ENCODE results near the gene CISH.

CISH gene

GRCh38 chr3:50563867-50564266 is 47.7 kb downstream of the CISH start:
- Histone ChIP-seq H3K27me3 (ENCODE audit: control insufficient read depth in 1 of 2, insufficient read depth in 2 of 2, low read length in 2 of 2) (no peaks in the 10 kb centered on the region), H3K9me3 (ENCODE audit: low read length) (no peaks in the 10 kb centered on the region), H3K9ac (ENCODE audit: low read length) (no peak overlapping the region), H3K27ac (ENCODE audit: low read depth, low read length) (no peak overlapping the region), H3K36me3 (ENCODE audit: insufficient read depth, low read length) (no peaks in the 10 kb centered on the region), H3K4me1 (ENCODE audit: insufficient read depth, low read length) (peaks cover 20% of the 10 kb centered on the region), H3K4me3 (ENCODE audit: low read depth in 1 of 2, low read length in 2 of 2) (no peak overlapping the region)

GRCh38 chr3:50562861-50563260 is 48.7 kb downstream of the CISH start:
- Histone ChIP-seq H3K9me3 (ENCODE audit: low read length) (no peaks in the 10 kb centered on the region), H3K9ac (ENCODE audit: low read length) (no peak overlapping the region), H3K36me3 (ENCODE audit: insufficient read depth, low read length) (no peaks in the 10 kb centered on the region), H3K27me3 (ENCODE audit: control insufficient read depth in 1 of 2, insufficient read depth in 2 of 2, low read length in 2 of 2) (no peaks in the 10 kb centered on the region), H3K27ac (ENCODE audit: low read depth, low read length) (no peak overlapping the region), H3K4me1 (ENCODE audit: insufficient read depth, low read length) (peaks cover 14% of the 10 kb centered on the region), H3K4me3 (ENCODE audit: low read depth in 1 of 2, low read length in 2 of 2) (no peak overlapping the region)

GRCh38 chr3:50559702-50560101 is 51.9 kb downstream of the CISH start:
- Histone ChIP-seq H3K27ac (ENCODE audit: low read depth, low read length) (no peak overlapping the region), H3K9ac (ENCODE audit: low read length) (no peak overlapping the region), H3K36me3 (ENCODE audit: insufficient read depth, low read length) (no peaks in the 10 kb centered on the region), H3K9me3 (ENCODE audit: low read length) (no peaks in the 10 kb centered on the region), H3K27me3 (ENCODE audit: control insufficient read depth in 1 of 2, insufficient read depth in 2 of 2, low read length in 2 of 2) (no peaks in the 10 kb centered on the region), H3K4me1 (ENCODE audit: insufficient read depth, low read length) (no peaks in the 10 kb centered on the region), H3K4me3 (ENCODE audit: low read depth in 1 of 2, low read length in 2 of 2) (no peak overlapping the region)

- H3K36me3 ChIP-seq (ENCODE audit: insufficient read depth, low read length), result no peaks in the 10 kb centered on the region
- no peak overlapping the region for H3K4me3 ChIP-seq (ENCODE audit: low read depth in 1 of 2, low read length in 2 of 2)
- H3K4me1 ChIP-seq (ENCODE audit: insufficient read depth, low read length), result no peaks in the 10 kb centered on the region
- H3K27me3 ChIP-seq (ENCODE audit: control insufficient read depth in 1 of 2, insufficient read depth in 2 of 2, low read length in 2 of 2), result no peaks in the 10 kb centered on the region
- no peak overlapping the region for H3K9ac ChIP-seq (ENCODE audit: low read length)
- H3K27ac ChIP-seq (ENCODE audit: low read depth, low read length), result no peak overlapping the region
- no peaks in the 10 kb centered on the region for H3K9me3 ChIP-seq (ENCODE audit: low read length)
Measured at GRCh38 chr3:50557915-50558314, 53.7 kb downstream of the CISH start.

- Histone ChIP-seq H3K27me3 (ENCODE audit: control insufficient read depth in 1 of 2, insufficient read depth in 2 of 2, low read length in 2 of 2) (no peaks in the 10 kb centered on the region), H3K4me1 (ENCODE audit: insufficient read depth, low read length) (no peaks in the 10 kb centered on the region), H3K36me3 (ENCODE audit: insufficient read depth, low read length) (no peaks in the 10 kb centered on the region), H3K9ac (ENCODE audit: low read length) (no peak overlapping the region), H3K4me3 (ENCODE audit: low read depth in 1 of 2, low read length in 2 of 2) (no peak overlapping the region), H3K27ac (ENCODE audit: low read depth, low read length) (no peak overlapping the region), H3K9me3 (ENCODE audit: low read length) (no peaks in the 10 kb centered on the region)
Measured at GRCh38 chr3:50557106-50557505, 54.5 kb downstream of the CISH start.

All from muscle layer of colon (tissue), 2 donors.